Lower leg skin (tissue), 3 donors: ENCODE measurements around the gene ZFP36L1.

Experiments used
- CTCF ChIP-seq, 3 donors: fragments of 450-650 bp; IDR thresholded peaks; one replicate each; pipeline ENCODE4 v1.5.1; 2016; ENCODE audit warnings: antibody characterized with exemption in 3 of 3, mild to moderate bottlenecking in 3 of 3, moderate library complexity in 2 of 3
- POLR2A ChIP-seq, 2 donors: fragments of 450-650 bp; IDR thresholded peaks; one replicate each; pipeline ENCODE4 v1.6.1; 2016 to 2017; ENCODE audit warnings: antibody characterized with exemption in 2 of 2, mild to moderate bottlenecking in 1 of 2, moderate library complexity in 1 of 2

- no peak for TF ChIP-seq CTCF (IDR thresholded peaks at IDR 0.05)
- no peak for TF ChIP-seq POLR2A (IDR thresholded peaks at IDR 0.05)
Observed at GRCh38 chr14:68758301-68758700, 34.6 kb downstream of the ZFP36L1 start.
